ENCODE data around the gene ADA.
A peak's percentile ranks its signal among the peaks of the same experiment; 100 is the strongest.

ADA gene

DNA sequence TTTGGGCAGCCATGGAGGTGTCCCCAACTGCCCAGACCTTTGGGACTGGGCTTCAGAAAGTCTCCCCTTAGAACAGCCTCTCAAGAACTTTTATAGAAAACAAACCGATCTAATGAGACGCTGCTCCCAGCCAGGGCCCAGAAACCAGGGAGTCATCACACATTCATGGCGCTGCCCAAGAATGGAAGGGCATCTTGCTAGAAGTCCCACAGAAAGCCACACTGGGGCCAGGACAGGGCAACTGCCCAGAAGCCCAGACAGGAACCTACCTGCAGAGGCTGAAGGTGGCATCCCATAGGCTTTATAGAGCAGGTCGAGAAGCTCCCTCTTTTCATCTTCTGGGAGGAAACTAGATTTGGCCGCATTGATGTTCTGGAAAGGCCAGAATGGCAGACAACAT, 31.5 kb downstream of the ADA start:
- peaks cover 19% of the 10 kb centered on the region for H3K4me1 ChIP-seq (ENCODE audit: control insufficient read depth, low read length)

DNA sequence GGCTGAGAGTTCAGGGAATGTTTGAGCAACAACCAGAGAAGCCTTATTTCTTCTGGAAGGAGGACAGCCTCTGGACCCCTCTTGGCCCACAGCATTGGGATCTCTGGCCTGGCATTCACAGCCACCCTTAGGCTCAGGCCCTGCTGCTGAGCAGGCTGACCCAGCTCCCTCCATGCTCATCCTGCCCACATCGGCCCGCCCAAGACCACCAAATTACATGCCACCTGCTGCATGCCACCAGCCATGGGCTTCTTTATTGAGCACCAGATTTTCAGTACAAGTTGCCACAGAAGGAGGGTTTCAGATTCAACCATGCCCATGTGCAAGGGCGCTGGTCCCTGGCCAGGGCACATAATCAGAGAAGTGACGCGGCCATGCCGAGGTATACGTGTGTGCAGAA, 32.2 kb downstream of the ADA start:
- peaks cover 12% of the 10 kb centered on the region; the same call in 1 of the 2 replicates for H3K9me3 ChIP-seq (ENCODE audit: control insufficient read depth, insufficient read depth, low read length)
- no peak overlapping the region for H3K4me3 ChIP-seq (ENCODE audit: low read length)
- H3F3A ChIP-seq (ENCODE audit: control insufficient read depth, insufficient read depth) = peaks cover 4% of the 10 kb centered on the region; the same call in 1 of the 2 replicates
- no peaks in the 10 kb centered on the region for H3K79me2 ChIP-seq (ENCODE audit: control insufficient read depth, low read length)
- no peaks in the 10 kb centered on the region for H3K9me2 ChIP-seq (replicated peaks; ENCODE audit: control insufficient read depth, low read length)
- H3K4me2 ChIP-seq (ENCODE audit: low read length) = no peak overlapping the region
- H3K27me3 ChIP-seq (ENCODE audit: control insufficient read depth, low read length) = no peaks in the 10 kb centered on the region
- H3K27ac ChIP-seq (ENCODE audit: low read depth, low read length) = no peak overlapping the region
- H3K36me3 ChIP-seq (ENCODE audit: control insufficient read depth, low read length) = peaks cover 81% of the 10 kb centered on the region
- no peaks in the 10 kb centered on the region for H4K20me1 ChIP-seq (ENCODE audit: control insufficient read depth, insufficient read depth, low read depth, low read length)
- no peak for TF ChIP-seq EZH2phosphoT487 (IDR thresholded peaks at IDR 0.05; ENCODE audit: borderline replicate concordance, low read length)
- TF ChIP-seq, protein P1, sequence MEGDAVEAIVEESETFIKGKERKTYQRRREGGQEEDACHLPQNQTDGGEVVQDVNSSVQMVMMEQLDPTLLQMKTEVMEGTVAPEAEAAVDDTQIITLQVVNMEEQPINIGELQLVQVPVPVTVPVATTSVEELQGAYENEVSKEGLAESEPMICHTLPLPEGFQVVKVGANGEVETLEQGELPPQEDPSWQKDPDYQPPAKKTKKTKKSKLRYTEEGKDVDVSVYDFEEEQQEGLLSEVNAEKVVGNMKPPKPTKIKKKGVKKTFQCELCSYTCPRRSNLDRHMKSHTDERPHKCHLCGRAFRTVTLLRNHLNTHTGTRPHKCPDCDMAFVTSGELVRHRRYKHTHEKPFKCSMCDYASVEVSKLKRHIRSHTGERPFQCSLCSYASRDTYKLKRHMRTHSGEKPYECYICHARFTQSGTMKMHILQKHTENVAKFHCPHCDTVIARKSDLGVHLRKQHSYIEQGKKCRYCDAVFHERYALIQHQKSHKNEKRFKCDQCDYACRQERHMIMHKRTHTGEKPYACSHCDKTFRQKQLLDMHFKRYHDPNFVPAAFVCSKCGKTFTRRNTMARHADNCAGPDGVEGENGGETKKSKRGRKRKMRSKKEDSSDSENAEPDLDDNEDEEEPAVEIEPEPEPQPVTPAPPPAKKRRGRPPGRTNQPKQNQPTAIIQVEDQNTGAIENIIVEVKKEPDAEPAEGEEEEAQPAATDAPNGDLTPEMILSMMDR (IDR thresholded peaks at IDR 0.05; ENCODE audit: low read depth, low read length, poor library complexity, severe bottlenecking) = no peak
- peaks cover 19% of the 10 kb centered on the region for H3K4me1 ChIP-seq (ENCODE audit: control insufficient read depth, low read length)

More for the DNA sequence above, 31.5 kb downstream of the ADA start:
- H3F3A ChIP-seq (ENCODE audit: control insufficient read depth, insufficient read depth) = peaks cover 4% of the 10 kb centered on the region; the same call in 1 of the 2 replicates
- no peaks in the 10 kb centered on the region for H3K79me2 ChIP-seq (ENCODE audit: control insufficient read depth, low read length)
- no peak overlapping the region for H3K27ac ChIP-seq (ENCODE audit: low read depth, low read length)
- H3K36me3 ChIP-seq (ENCODE audit: control insufficient read depth, low read length) = peaks cover 78% of the 10 kb centered on the region
- no peak overlapping the region for H3K4me3 ChIP-seq (ENCODE audit: low read length)
- no peaks in the 10 kb centered on the region for H4K20me1 ChIP-seq (ENCODE audit: control insufficient read depth, insufficient read depth, low read depth, low read length)
- peaks cover 12% of the 10 kb centered on the region; the same call in 1 of the 2 replicates for H3K9me3 ChIP-seq (ENCODE audit: control insufficient read depth, insufficient read depth, low read length)
- TF ChIP-seq EZH2phosphoT487 (IDR thresholded peaks at IDR 0.05; ENCODE audit: borderline replicate concordance, low read length) = no peak
- TF ChIP-seq, protein P1 (IDR thresholded peaks at IDR 0.05; ENCODE audit: low read depth, low read length, poor library complexity, severe bottlenecking) = no peak
- H3K27me3 ChIP-seq (ENCODE audit: control insufficient read depth, low read length) = no peaks in the 10 kb centered on the region
- H3K9me2 ChIP-seq (replicated peaks; ENCODE audit: control insufficient read depth, low read length) = no peaks in the 10 kb centered on the region
- no peak overlapping the region for H3K4me2 ChIP-seq (ENCODE audit: low read length)

DNA sequence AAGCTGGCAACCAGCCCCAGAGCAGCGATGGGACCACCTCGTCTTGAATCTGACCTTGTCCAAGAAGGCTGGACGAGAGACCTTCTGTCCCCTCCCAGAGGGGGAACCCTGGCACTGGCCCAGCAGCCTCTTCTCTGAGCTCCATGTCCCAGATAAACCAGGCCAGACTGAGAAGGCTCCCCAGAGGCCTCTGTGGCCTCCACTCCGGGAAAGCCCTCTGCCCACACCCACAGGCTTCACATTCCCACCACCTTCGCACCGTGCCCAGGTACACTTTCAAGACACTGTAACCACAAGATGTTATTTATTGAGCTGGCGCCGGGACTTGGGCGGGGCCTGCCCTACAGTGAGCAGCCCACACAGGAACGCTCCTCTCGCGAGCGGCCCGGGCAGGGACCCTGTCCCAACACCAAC, 33.2 kb downstream of the ADA start:
- Histone ChIP-seq H3K9me3 (ENCODE audit: control insufficient read depth, insufficient read depth, low read length) (peaks cover 10% of the 10 kb centered on the region; the same call in 1 of the 2 replicates), H3K4me1 (ENCODE audit: control insufficient read depth, low read length) (peaks cover 19% of the 10 kb centered on the region), H3K4me2 (ENCODE audit: low read length) (no peak overlapping the region), H3K9me2 (replicated peaks; ENCODE audit: control insufficient read depth, low read length) (no peaks in the 10 kb centered on the region), H4K20me1 (ENCODE audit: control insufficient read depth, insufficient read depth, low read depth, low read length) (no peaks in the 10 kb centered on the region), H3K27me3 (ENCODE audit: control insufficient read depth, low read length) (no peaks in the 10 kb centered on the region), H3K4me3 (ENCODE audit: low read length) (no peak overlapping the region), H3F3A (ENCODE audit: control insufficient read depth, insufficient read depth) (peaks cover 4% of the 10 kb centered on the region; the same call in 1 of the 2 replicates), H3K79me2 (ENCODE audit: control insufficient read depth, low read length) (no peaks in the 10 kb centered on the region), H3K27ac (ENCODE audit: low read depth, low read length) (peak overlapping the region; percentile 40), H3K36me3 (ENCODE audit: control insufficient read depth, low read length) (peaks cover 88% of the 10 kb centered on the region)
- no peak for TF ChIP-seq EZH2phosphoT487 (IDR thresholded peaks at IDR 0.05; ENCODE audit: borderline replicate concordance, low read length)
- TF ChIP-seq, protein P1 (IDR thresholded peaks at IDR 0.05; ENCODE audit: low read depth, low read length, poor library complexity, severe bottlenecking) = no peak

Measured in DOHH2 (cell line).